ENCODE measurements around the gene NCOA7.
"Not testable (repeated sequence)": the region's sequence is repeated elsewhere in the genome, so short reads cannot be mapped to it uniquely, and the experiment has no call there.

DNA sequence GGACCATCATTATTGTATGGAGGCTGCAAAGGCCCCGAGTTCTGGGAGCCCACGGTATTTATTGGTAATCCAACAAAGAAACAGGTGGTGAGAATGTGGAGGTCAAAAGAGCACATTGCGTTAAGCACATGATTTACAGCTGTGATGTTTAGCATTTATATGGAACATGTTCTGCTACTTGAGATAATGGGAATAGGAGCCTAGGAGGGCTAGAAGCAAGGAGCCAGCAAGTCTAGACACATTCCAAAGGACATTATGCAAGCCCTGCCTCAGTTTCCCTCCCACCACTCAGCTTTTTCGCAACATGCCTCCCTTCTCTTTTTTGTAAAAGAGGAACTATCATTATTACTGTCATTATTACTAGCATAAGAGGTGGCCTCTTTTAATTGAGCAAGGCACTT lies 120.3 kb downstream of the NCOA7 start:
- not testable (repeated sequence) for TF ChIP-seq EGR1 (IDR thresholded peaks at IDR 0.05; ENCODE audit: borderline replicate concordance, low read depth, low read length)
- TF ChIP-seq, protein P1, sequence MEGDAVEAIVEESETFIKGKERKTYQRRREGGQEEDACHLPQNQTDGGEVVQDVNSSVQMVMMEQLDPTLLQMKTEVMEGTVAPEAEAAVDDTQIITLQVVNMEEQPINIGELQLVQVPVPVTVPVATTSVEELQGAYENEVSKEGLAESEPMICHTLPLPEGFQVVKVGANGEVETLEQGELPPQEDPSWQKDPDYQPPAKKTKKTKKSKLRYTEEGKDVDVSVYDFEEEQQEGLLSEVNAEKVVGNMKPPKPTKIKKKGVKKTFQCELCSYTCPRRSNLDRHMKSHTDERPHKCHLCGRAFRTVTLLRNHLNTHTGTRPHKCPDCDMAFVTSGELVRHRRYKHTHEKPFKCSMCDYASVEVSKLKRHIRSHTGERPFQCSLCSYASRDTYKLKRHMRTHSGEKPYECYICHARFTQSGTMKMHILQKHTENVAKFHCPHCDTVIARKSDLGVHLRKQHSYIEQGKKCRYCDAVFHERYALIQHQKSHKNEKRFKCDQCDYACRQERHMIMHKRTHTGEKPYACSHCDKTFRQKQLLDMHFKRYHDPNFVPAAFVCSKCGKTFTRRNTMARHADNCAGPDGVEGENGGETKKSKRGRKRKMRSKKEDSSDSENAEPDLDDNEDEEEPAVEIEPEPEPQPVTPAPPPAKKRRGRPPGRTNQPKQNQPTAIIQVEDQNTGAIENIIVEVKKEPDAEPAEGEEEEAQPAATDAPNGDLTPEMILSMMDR (IDR thresholded peaks at IDR 0.05; ENCODE audit: control extremely low read depth in 1 of 3, insufficient read depth in 1 of 3, low read depth in 1 of 3, low read length in 3 of 3) = not testable (repeated sequence)
